Stimulated activated CD8-positive, alpha-beta memory T cell treated with anti-CD3 and anti-CD28 coated beads, Interleukin-2, amount 100 ng/mL, for 1 hour (primary cell): ENCODE measurements around the gene CHMP3.
A peak's percentile ranks its signal among the peaks of the same experiment; 100 is the strongest.
"Not testable (repeated sequence)": the region's sequence is repeated elsewhere in the genome, so short reads cannot be mapped to it uniquely, and the experiment has no call there.

Experiments used
- DNase-seq, 2 donors: peaks; one replicate each; pipeline ENCODE4 v3.0.0-alpha.2; 2020; ENCODE audit warnings: low read depth in 2 of 2

Gene CHMP3

DNA sequence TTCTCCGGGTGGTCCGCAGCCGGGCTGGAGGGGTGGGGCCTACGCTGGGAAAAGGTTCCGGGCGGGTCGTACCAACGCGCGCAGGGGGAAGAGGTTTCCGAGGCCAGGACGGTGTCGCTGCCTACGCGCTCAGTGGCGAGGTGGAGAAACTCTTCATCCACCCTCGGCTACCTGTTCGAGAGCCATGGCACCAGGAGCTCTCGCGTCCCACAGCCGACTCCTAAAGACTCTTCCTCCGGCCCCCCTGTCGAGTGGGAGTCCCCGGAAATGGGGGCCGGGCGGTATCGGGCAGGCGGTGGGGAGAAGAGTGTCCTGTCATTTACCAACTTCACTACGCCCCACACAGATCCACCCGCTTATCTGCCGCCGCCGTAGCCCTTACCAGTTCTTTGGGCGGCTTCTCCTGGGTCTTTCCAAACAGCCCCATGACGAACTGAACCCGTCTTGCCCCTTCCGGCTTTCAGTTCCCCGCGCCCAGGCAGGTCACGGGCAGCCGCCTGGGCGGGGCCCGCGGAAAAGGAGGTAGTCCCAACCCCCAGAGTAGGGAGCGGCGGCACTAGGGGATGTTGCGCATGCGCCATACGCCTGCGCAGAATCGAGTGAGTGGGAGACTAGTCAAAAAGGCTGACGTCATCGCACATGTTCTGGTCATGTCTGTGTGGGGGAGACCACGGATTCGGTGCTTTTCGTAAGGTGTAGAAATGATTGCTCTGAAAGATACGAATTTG is at the start of gene CHMP3:
Gene CHMP3, minus strand, starts transcription at position 522 of the 728 bp plus-strand sequence. Its CDS starts 95 bp downstream, at position 427.
- peak; percentile 89 to 95 for DNase-seq

GRCh38 chr2:86610871-86611270 is 47.6 kb upstream of the CHMP3 start:
- no peak for DNase-seq

DNA sequence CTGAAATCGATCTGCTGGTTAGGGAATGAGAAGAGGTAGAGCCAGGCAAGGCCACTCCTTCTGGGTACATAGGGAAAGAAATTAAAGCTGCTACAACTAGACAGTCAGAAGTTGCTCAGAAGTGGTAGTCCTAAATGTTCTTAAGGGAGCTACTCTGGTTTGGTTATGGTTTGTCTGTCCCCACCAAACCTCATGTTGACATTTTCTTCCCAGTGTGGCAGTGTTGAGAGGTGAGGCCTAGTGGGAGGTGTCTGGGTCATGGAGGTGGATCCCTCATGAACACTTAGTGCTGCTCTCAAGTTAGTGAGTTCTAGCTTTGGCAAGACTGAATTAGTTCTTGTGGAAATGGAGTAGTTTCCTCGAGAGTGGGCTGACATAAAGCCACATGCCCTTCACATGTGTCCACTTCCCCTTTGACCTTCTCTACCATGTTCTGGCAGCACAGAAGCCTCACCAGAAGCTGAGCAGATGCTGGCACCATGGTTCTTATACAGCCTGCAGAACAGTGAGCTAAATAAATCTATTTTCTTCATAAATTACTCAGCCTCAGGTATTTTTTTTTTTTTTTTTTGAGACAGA is 45.7 kb upstream of the CHMP3 start:
- DNase-seq, result no peak

GRCh38 chr2:86603905-86604304 is 40.7 kb upstream of the CHMP3 start:
- no peak for DNase-seq

- no peak for DNase-seq
Observed at GRCh38 chr2:86598966-86599365, 35.7 kb upstream of the CHMP3 start.

DNA sequence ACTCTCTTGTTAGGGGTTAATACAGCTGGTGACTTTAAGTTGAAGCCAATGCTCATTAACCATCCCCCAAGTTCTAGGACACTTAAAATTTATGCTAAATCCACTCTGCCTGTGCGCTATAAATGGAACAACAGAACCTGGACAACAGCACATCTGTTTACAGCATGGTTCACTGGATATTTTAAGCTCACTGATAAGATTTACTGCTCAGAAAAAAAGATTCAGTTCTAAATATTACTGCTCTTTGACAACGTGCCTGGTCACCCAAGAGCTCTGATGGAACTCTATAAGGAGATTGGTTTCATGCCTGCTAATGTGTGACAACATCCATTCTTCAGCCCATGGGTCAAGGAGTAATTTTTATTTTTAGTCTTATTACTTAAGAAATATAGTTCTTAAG is 32.9 kb upstream of the CHMP3 start:
- DNase-seq, result no peak

GRCh38 chr2:86593266-86593665 is 30.0 kb upstream of the CHMP3 start:
- DNase-seq, result no peak

GRCh38 chr2:86592547-86593230 is 29.4 kb upstream of the CHMP3 start:
- DNase-seq, result no peak

- DNase-seq, result not testable (repeated sequence)
Observed at GRCh38 chr2:86589701-86590100, 26.5 kb upstream of the CHMP3 start.

- no peak for DNase-seq
Observed at GRCh38 chr2:86584151-86584913, 21.1 kb upstream of the CHMP3 start.

DNA sequence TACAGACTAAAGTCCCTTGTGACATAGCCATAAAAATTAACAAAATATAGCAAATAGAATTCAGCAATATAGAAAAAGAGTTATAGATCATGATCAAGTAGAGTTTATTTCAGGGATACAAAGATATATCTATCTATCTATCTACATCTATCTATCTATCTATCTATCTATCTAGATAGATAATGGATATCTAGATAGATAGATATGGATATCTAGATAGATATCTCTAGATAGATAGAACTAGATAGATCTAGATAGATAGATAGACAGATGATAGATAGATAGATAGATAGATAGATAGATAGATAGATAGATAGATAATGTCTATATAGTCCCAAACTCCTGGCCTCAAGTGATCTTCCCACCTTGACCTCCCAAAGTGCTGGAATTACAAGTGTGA is 17.3 kb upstream of the CHMP3 start:
- no peak for DNase-seq

DNA sequence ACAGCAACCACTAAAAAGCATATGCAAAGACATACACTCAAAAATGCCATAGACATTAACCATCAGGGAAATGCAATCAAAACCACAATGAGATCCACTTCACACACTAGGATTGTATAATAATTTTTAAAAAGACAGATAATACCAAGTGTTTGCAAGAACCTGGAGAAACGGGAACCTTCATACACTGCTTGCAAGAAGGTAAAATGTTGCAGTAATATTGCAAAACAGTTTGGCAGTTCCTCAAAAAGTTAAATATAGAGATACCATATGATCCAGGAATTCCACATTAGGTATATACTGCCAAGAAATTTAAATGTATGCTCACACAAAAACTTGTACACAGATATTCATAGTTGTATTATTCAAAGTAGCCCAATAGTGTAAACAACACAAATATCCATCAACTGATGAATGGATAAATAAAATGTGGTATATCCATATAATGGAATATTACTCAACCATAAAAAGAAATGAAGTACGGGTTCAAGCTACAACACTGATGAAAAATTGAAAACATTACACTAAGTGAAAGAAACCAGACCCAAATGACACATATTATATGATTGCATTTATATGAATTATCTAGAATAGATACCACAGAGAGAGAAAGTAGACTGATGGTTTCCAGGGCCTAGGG is 14.7 kb upstream of the CHMP3 start:
- DNase-seq, result no peak

- DNase-seq, result no peak
Observed at GRCh38 chr2:86570059-86570458, 6.8 kb upstream of the CHMP3 start.

- no peak for DNase-seq
Observed at GRCh38 chr2:86566821-86567190, 3.6 kb upstream of the CHMP3 start.

GRCh38 chr2:86566158-86566820 is 3.0 kb upstream of the CHMP3 start:
- no peak for DNase-seq

DNA sequence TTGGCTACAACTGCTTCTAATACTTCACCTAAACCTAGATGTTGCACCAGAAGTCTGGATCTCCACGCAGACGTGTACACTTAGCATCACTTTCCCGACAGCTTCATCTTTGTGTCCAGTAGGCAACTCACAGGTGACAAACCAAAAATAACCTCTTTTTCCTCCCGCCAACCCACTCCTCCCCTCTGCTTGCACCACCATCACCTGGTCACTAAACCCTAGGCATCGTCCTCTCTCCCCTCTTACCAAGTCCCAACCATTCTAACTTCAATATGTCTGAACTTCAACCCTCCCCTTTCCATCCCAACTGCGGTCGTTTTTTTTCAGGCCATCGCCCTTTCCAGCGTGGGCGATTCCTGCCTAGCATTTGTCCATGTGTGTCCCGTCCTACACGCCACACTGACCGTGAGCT is 413 bp upstream of the CHMP3 start:
- no peak for DNase-seq

DNA sequence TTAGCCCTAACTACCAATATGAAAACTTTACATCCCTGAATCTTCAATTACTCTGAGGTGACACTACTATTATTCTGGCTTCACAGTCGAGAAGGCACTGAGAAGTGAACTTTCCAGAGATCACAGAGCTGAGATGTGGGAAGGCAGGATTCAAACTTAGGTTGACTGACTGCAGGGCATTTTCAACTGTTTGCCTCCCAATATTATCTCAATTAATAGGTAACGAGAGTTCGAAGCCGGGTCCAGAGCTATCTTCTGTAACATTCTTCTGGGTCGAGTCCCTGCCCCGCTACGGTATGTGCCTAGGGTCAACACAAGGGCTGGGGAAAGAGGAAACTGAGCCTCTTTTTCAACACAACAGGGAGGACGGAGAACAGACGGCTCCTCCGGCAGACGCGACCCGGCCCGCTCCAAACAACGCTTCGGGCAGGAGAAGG is 740 bp downstream of the CHMP3 start:
- DNase-seq, result no peak

DNA sequence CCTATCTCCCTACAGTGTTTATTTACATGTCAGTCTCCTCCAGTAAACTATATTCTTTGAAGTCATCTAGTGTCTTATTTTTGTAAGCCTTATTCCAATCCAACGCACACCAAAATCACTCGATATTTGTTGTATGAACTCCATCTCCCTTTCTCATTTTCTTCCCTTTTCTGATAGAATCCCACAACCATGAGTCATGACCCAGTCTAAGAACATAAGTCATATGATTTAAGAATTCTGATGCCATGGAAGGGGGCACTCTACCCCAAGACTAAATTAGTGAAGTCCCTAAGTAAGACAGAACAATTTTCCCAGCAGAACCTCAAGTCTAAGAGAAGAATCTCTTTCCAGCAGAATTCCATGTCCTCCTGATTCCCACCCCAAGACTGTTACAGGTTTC is 5.4 kb downstream of the CHMP3 start:
- no peak for DNase-seq

DNA sequence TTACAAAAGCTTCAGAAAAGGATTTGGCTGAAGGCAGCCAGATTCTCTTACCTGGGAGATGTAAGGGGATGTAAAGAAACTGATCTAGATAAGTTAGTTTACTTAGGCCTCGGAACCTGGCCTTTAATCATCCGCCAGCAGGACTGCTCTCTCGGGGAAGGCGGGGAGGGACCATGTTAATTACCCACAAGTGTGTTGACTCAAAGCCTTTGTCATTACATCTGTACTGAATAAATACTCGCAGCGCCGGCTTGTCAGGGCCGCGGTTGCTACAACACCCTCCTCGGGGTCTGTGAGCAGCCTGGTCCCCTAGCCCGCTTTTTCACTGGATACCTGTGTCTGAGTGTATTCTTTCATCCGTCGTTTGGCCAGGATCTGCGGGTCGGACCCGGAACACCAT is 6.7 kb downstream of the CHMP3 start:
- no peak for DNase-seq

DNA sequence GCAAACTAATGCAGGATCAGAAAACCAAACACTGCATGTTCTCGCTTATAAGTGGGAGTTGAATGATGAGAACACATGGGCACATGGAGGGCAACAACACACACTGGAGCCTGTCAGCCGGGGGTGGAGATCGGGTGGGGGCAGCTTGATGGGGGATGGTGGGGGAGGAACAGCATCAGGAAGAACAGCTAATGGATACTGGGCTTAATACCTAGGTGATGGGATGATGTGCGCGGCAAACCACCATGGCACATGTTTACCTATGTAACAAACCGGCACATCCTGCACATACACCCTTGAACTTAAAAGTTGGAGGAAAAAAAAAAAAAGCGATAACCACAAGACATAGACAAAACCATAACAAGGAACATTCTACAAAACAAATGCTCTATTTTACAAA is 10.4 kb downstream of the CHMP3 start:
- no peak for DNase-seq
